Ascending aorta (tissue), 2 donors: Measurements from ENCODE around the gene MCC. TPM values are rescaled to one million over a fixed set of nuclear protein-coding genes. Genes with fewer than 3 reads are reported as not detected.
A peak's percentile ranks its signal among the peaks of the same experiment; 100 is the strongest.

Source experiments
- DNase-seq, 2 donors: peaks; one replicate each; pipeline ENCODE4 v3.0.0-alpha.2; 2019; ENCODE audit warnings: low spot score in 2 of 2
- H3K27ac ChIP-seq, 2 donors: fragments of 200-600 bp; sonication (generic); one replicate each; pipeline ENCODE4 v1.5.1; 2016 to 2017; ENCODE audit warnings: mild to moderate bottlenecking in 1 of 2
- H3K27me3 ChIP-seq: fragments of 200-600 bp; sonication (generic); one replicate; pipeline ENCODE4 v1.5.1; 2017
- H3K36me3 ChIP-seq, 2 donors: fragments of 200-600 bp; sonication (generic); one replicate each; pipeline ENCODE4 v1.5.1; 2016
- H3K4me1 ChIP-seq, 2 donors: fragments of 200-600 bp; sonication (generic); one replicate each; pipeline ENCODE4 v1.5.1; 2016 to 2017; ENCODE audit warnings: mild to moderate bottlenecking in 1 of 2
- H3K4me3 ChIP-seq, 2 donors: fragments of 200-600 bp; sonication (generic); one replicate each; pipeline ENCODE4 v1.5.1; 2016 to 2017; ENCODE audit warnings: mild to moderate bottlenecking in 1 of 2
- H3K9me3 ChIP-seq, 2 donors: fragments of 200-600 bp; sonication (generic); one replicate each; pipeline ENCODE4 v1.5.1; 2016
- intact Hi-C: fragments of 100-400 bp; cut with DNase I; formaldehyde crosslinking; loops from one replicate; pipeline ENCODE4 v1.15.1; 2023
- total RNA-seq: library from RNA; depleted of rRNA; stranded (reverse); fragments of >200 nt; gene quantifications from one replicate; pipeline ENCODE4 v1.1.0, GENCODE V29; 2016
- TF ChIP-seq, protein P1 (sequence below), 3 experiments: fragments of 200-600 bp in 2 of 3; fragments of 450-650 bp in 1 of 3; sonication (generic) in 2 of 3; IDR thresholded peaks; one replicate each; pipeline ENCODE4 v1.5.1; 2016 to 2019; ENCODE audit warnings: antibody characterized with exemption in 3 of 3, mild to moderate bottlenecking in 1 of 3, moderate library complexity in 1 of 3

Gene MCC
- total RNA-seq, 1 donor from 2014 or later = 67.9 TPM

DNA sequence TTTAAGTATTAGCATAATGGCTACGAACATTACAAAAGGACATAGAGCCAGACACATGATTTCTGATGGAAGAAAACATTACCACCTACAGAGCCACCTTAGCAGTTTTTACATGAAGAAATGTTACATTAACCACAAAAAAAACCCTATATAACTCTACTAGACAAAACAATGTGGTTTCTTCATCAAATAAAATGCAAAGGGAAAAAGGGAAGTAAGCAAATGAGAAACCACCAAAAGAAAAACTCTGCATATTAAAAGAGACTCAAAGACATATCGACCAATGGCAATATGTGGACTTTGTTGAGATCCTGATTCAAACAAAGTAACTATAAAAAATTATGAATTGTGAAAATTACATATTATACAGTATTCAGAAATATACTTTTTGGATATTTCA is 186.1 kb downstream of the MCC start:
- Histone ChIP-seq H3K9me3 (no peaks in the 10 kb centered on the region), H3K36me3 (no peaks in the 10 kb centered on the region), H3K4me3 (no peak overlapping the region), H3K27ac (no peak overlapping the region), H3K4me1 (no peaks in the 10 kb centered on the region), H3K27me3 (no peaks in the 10 kb centered on the region)
- intact Hi-C loops = no loop called here
- DNase-seq = no peak
- TF ChIP-seq, protein P1, sequence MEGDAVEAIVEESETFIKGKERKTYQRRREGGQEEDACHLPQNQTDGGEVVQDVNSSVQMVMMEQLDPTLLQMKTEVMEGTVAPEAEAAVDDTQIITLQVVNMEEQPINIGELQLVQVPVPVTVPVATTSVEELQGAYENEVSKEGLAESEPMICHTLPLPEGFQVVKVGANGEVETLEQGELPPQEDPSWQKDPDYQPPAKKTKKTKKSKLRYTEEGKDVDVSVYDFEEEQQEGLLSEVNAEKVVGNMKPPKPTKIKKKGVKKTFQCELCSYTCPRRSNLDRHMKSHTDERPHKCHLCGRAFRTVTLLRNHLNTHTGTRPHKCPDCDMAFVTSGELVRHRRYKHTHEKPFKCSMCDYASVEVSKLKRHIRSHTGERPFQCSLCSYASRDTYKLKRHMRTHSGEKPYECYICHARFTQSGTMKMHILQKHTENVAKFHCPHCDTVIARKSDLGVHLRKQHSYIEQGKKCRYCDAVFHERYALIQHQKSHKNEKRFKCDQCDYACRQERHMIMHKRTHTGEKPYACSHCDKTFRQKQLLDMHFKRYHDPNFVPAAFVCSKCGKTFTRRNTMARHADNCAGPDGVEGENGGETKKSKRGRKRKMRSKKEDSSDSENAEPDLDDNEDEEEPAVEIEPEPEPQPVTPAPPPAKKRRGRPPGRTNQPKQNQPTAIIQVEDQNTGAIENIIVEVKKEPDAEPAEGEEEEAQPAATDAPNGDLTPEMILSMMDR (IDR thresholded peaks at IDR 0.05) = no peak

DNA sequence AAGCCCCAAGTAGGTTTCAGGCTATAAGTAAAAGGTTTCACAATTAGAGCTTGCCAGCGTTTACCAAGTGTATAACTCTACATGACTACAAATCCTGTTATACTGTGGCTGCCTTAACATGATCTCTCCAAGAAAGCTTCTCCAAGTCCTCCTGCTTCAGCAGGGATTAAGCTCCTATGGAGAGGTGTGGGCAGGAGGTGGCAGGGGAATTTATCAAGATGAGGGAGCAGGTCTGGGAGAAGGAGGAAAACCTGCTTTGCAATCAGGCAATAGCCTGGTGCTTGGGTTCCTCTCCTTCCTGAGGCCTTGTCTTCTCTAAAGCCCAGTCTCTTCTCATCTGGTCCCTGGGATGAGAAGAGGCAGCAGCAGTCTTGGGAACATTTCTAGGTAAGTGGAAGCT is 188.7 kb downstream of the MCC start:
- TF ChIP-seq, protein P1 (IDR thresholded peaks at IDR 0.05) = no peak
- no peaks in the 10 kb centered on the region for H3K27me3 ChIP-seq
- no peaks in the 10 kb centered on the region for H3K36me3 ChIP-seq
- H3K4me1 ChIP-seq = peaks cover 0 to 6% of the 10 kb centered on the region in 2 donors
- no peaks in the 10 kb centered on the region for H3K9me3 ChIP-seq
- no peak for DNase-seq
- intact Hi-C loops = loop anchor here (10.0 kb wide), 3 partner anchors 185 to 595 kb away; partner anchors contain the start of genes DCP2 and MCC
- H3K4me3 ChIP-seq = no peak overlapping the region
- no peak overlapping the region for H3K27ac ChIP-seq

DNA sequence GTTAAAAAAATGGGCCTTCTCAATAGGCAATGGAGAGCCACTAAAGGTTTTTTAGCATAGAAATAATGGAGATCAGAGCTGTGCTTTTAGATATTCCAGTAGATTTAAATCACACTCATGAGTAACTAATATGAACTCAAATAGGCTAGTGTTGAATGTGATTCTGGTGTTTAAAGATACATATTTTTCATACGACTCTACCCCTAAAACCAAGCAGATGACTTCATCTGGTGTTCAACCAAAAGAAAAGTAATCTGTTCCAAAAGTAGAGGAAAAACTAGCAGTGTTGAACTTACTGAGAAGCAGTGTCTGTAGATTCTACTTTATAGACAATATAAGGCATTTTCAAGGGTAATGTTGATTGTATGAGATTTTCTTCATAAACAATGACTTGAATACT is 191.6 kb downstream of the MCC start:
- no peak for DNase-seq
- TF ChIP-seq, protein P1 (IDR thresholded peaks at IDR 0.05) = no peak
- no peak overlapping the region for H3K4me3 ChIP-seq
- no peaks in the 10 kb centered on the region for H3K9me3 ChIP-seq
- no peaks in the 10 kb centered on the region for H3K36me3 ChIP-seq
- H3K27me3 ChIP-seq = no peaks in the 10 kb centered on the region
- peaks cover 0 to 6% of the 10 kb centered on the region in 2 donors for H3K4me1 ChIP-seq
- H3K27ac ChIP-seq = no peak overlapping the region
- intact Hi-C loops = loop anchor here (10.0 kb wide), 3 partner anchors 188 to 592 kb away; partner anchors contain the start of genes DCP2 and MCC

DNA sequence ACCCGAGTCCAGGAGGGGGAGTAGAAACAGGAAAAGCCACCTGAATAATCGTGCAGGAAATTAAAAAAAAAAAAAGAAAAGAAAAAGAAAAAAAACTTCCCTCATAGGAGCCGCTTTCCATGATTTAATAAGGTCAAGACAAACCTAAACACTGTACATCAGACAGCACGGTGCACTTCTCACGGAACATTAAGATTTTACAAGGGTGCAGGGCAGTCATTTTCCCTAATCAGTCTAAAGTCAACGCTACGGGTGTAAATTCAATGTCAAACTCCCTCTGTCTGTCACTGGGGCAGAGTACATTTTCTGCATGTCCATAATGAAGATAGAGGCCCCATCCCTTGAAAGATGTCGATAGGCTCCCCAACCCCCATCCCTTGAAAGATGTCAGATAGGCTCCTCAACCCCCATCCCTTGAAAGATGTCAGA is 193.1 kb downstream of the MCC start:
- Histone ChIP-seq H3K9me3 (no peaks in the 10 kb centered on the region), H3K4me3 (peak overlapping the region; percentile 80 to 87), H3K36me3 (no peaks in the 10 kb centered on the region), H3K27me3 (no peaks in the 10 kb centered on the region), H3K27ac (peak overlapping the region; percentile 74 to 94), H3K4me1 (peaks cover 0 to 6% of the 10 kb centered on the region in 2 donors)
- no peak for DNase-seq
- TF ChIP-seq, protein P1 (IDR thresholded peaks at IDR 0.05) = peak in 1 of 3 experiments; percentile 11
- intact Hi-C loops = loop anchor here (10.0 kb wide), 3 partner anchors 190 to 590 kb away; partner anchors contain the start of genes DCP2 and MCC

DNA sequence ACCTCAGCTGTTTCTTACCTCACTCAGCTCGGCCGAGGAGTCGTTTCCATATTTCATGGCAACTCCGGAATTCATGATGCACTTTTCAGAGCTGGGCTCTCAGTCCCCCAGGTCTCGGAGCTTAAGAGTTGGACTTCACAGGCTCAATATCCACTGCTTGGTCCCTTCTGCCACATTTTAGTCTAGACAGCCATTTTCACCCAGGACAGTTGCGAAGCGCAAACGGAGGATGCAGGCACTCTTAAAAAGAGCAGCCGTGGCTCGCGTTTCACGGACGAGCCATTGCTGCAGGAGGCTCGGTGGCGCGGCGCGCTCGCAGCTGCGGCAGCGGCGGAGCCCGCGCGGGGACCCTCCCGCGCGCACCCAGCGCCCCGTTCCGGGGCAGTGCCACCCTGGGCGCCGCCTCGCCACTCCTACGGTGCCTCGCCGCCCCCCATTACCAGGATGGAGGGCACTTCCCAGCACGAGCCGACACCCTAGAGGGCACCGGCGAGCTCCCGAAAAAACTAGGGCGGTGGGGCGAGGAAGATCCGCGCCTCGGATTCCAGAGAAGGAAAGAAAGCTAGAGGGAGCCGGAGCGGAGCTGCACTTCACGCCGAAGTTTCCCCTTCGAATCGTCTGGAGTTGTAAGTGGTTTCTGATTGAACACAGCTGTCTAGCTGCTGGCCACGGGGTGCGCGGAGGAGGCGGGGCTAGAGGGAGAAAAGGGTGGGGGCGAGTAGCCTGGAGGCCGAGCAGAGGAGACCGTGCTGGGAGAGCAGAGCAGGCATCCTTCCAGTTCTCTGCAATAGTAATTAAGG is 193.7 kb downstream of the MCC start:
- Histone ChIP-seq H3K4me3 (peak overlapping the region; percentile 80 to 87), H3K4me1 (peaks cover 0 to 6% of the 10 kb centered on the region in 2 donors), H3K27me3 (no peaks in the 10 kb centered on the region), H3K27ac (peak overlapping the region; percentile 74 to 94), H3K36me3 (no peaks in the 10 kb centered on the region), H3K9me3 (no peaks in the 10 kb centered on the region)
- TF ChIP-seq, protein P1 (IDR thresholded peaks at IDR 0.05) = peak in 1 of 3 experiments; percentile 6
- intact Hi-C loops = loop anchor here (5.0 to 10.0 kb wide), 4 partner anchors 190 to 590 kb away; partner anchors contain the start of genes DCP2 and MCC
- peak; percentile 66 to 90 for DNase-seq
